NCI-H146 treated with DMSO at 0.1 percent for 48 hours (cell line): Measurements from ENCODE around the gene SOCS3.

Source experiments
- DNase-seq: peaks from one replicate; lab custom pipeline; 2025; ENCODE audit not compliant: unreplicated experiment; lab: John Stamatoyannopoulos, UW

The SOCS3 gene

GRCh38 chr17:78368854-78369495 lies 9.1 kb upstream of the SOCS3 start:
- DNase-seq: no peak

- no peak for DNase-seq
These were observed 8.5 kb upstream of the SOCS3 start for GRCh38 chr17:78368348-78368747.

- no peak for DNase-seq
These were observed 7.3 kb upstream of the SOCS3 start for GRCh38 chr17:78367193-78367592.

- no peak for DNase-seq
These were observed 6.4 kb upstream of the SOCS3 start for GRCh38 chr17:78366109-78366848.

- no peak for DNase-seq
These were observed 5.8 kb upstream of the SOCS3 start for GRCh38 chr17:78365561-78366108.

- no peak for DNase-seq
These were observed 4.8 kb upstream of the SOCS3 start for GRCh38 chr17:78364436-78365281.

GRCh38 chr17:78362671-78363070 lies 2.8 kb upstream of the SOCS3 start:
- no peak for DNase-seq

- DNase-seq: no peak
These were observed 2.4 kb upstream of the SOCS3 start for GRCh38 chr17:78362232-78362631.

- no peak for DNase-seq
These were observed 1.4 kb upstream of the SOCS3 start for GRCh38 chr17:78361225-78361701.

GRCh38 chr17:78360371-78361224 lies 721 bp upstream of the SOCS3 start:
- peak; percentile 67 for DNase-seq

- DNase-seq: no peak
These were observed 418 bp downstream of the SOCS3 start for GRCh38 chr17:78359321-78359996.

- DNase-seq: no peak
These were observed 1.1 kb downstream of the SOCS3 start for GRCh38 chr17:78358538-78359320.

GRCh38 chr17:78357672-78358537 lies 2.0 kb downstream of the SOCS3 start:
- no peak for DNase-seq

- no peak for DNase-seq
These were observed 2.7 kb downstream of the SOCS3 start for GRCh38 chr17:78357177-78357586.

GRCh38 chr17:78356101-78356713 lies 3.7 kb downstream of the SOCS3 start:
- no peak for DNase-seq

GRCh38 chr17:78355701-78356100 lies 4.2 kb downstream of the SOCS3 start:
- DNase-seq: no peak

- no peak for DNase-seq
These were observed 4.7 kb downstream of the SOCS3 start for GRCh38 chr17:78355045-78355641.
